Measurements from ENCODE around the gene TARS2.

Gene TARS2

DNA sequence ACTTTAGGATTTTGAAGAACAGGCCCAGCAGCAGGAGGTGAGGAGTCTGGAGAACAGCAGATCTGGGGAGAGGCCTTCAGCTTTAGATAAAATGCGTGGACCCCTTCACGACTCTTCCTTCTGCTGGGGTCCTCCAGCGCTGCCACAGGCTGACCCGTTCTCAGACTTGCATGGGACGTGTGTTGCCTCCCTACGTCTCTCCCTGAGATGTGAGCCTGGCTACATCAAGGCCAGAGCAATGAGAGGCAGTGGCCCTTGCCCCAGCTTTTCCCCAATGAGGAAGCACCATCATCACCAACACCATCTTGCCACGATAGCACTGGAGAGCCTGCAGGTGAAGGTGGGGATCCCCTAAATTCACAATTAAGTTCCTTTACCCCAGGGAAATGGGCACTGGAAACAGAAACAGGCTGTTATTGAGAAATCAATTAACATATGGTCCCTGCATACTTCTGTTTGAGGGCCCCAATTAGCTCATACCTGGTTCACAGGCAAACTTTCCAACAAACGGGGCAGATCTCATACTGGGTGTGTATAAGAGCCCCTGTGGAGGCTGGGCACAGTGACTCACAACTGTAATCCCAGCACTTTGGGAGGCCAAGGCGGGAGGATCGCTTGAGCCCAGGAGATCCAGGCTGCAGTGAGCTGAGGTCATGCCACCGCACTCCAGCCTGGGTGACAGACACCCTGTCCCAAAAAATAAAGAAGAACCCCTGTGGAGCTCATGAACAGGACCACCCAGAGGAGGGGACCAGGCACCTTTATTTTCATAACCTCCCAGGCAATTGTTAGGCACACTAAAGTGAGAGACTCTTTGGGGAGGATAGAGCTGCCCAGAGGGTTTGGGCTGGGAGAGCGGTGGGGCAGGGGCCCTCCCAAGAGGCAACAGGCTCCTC is 49.9 kb downstream of the TARS2 start:
- no peak for DNase-seq (ENCODE audit: low read depth in 2 of 2, low spot score in 1 of 2)

DNA sequence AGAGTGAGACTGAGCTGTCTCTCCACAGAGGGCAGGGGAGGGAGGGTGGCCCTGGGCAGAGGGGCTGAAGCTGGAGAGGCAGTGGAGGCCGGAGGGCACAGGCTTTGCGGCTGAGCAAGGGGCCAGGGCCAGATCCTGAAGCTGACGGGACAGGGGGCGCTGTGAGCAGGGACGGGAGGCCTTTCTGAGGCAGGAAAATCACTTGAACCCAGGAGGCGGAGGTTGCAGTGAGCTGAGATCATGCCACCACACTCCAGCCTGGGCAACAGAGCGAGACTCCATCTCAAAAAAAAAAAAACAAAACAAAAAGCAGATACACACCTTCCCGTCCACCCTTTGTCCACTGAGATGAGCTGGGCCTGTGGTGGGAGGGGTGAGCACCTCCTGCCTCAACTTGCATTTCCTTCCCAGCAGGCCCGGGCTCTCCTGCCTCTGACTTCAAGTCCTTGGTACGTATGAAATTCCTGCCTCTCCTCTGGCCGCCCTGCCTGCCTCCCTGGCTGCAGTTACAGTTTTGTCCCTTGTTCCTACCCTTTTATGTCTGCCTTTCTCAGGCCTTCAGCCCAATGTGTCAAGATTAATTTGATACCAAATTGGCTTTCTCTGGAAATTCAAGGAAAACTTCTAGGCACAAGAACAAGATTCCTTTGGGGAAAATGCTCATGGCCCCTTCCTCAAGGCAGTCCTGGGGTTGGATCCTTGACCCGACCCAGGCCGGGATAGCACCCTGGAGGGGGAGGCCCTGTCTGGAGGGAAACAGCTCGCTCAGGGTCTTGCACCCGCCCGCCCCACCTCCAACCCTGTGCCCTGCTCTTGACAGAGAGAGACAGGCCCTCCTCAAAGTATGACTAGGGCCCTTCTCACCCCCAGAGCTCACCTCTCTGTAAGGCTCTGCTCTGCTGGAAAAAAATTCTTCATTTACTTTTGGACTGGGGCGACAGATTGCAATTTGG is 50.8 kb downstream of the TARS2 start:
- no peak for DNase-seq (ENCODE audit: low read depth in 2 of 2, low spot score in 1 of 2)

DNA sequence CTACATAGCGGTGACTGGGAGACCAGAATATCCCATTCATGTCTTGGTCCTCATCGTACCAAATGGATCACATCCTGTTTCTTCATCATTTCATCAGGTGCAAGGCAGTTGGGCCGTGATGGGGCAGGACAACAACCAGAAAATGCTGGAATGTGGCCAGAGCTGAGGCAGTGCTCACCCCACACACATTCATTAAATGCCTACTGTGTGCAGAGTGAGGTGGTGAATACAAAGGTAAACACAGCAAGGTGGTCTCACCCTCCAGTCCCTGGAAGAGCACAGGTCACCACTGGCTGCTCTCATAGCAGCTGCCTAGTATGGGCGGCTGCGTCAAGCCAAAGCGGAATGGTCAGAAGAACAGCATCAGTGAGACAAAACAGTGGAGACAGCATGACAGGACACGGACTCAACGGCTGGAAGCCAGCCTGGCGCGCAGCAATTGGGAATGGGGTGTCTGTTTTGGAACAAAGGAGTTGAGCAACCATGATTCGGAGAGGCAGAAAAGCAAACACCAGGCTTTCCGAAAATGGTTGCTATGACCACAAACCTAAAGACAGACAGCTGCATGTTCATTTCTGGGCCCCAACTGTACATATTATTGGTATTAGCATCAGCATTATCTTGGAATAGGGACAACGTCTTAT is 56.4 kb downstream of the TARS2 start:
- DNase-seq (ENCODE audit: low read depth in 2 of 2, low spot score in 1 of 2) = no peak

DNA sequence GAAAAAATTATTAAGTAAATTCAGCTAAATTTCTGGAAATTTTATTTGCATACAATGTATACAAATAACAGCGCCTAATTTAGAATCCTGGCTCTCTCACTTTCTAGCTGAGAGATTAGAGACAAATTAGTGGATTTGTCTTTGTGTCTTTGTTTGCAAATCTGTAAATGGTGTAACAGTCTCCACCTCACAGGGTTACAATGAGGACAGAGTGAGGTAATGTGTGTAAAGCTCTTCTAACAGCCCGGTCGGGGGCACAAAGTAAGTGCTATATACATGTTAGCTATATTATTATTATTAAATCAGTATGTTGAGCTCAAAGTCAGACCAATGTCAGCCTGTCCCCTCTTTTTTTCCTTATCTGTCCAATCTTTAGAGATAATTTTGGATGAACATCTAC is 57.0 kb downstream of the TARS2 start:
- no peak for DNase-seq (ENCODE audit: low read depth in 2 of 2, low spot score in 1 of 2)

DNA sequence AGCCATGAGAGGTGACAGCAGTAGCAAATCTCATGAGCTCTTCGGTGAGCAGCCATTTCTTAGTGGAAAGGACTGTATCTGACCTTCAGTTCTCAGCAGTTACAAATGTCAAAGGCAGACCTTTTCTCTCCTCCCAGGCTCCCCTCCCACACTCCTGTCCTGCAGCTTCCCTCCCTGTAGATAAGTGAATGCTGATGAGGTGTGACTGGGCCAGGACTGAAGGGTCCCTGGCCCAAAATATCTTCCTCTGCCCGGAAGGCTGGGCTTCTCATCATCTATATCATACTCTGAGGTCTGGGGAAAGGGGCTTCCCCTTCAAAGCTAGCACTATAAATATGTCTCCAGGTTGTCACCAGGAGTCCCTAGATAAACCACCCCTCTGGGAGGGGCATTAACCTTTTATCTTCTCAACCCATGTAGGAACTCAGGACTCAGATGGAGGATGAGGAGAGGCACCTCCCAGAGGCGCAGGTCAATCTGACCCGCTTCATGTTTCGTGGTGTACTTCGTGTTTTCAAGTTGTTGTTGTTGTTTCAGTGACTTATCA is 58.3 kb downstream of the TARS2 start:
- no peak for DNase-seq (ENCODE audit: low read depth in 2 of 2, low spot score in 1 of 2)

DNA sequence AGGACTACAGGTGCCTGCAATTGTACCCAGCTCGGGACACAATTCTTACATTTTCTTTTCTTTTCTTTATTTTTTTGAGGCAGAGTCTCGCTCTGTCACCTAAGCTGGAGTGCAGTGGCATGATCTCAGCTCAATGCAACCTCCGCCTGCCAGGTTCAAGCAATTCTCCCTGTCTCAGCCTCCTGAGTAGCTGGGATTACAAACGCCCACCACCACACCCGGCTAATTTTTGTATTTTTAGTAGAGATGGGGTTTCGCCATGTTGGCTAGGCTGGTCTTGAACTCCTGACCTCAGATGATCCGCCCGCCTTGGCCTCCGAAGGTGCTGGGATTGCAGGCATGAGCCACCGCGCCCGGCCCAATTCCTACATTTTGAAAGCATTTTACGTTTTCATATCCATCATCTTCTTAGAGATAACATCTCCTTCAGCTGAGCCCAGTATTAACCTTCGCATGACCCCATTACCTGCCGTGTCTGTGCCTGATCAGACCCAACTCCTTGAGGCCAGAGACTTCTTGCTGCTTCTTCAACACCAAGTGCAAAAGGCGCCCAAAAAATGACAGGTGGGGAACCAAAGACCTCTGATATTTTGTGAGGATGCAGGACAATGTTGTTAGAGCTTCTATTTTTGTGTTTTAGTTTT is 59.2 kb downstream of the TARS2 start:
- no peak for DNase-seq (ENCODE audit: low read depth in 2 of 2, low spot score in 1 of 2)

DNA sequence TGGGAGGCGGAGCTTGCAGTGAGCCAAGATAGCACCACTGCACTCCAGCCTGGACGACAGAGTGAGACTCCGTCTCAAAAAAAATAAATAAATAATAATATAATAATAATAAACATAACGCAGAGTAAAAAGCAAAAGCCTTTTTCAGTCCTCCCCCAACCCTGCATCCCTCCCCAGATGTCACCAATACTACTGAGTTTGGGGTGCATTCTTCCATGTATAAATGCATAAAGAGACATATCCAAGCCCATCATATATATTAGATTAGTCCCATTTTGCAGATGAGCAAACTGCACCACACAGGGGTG is 61.1 kb downstream of the TARS2 start:
- DNase-seq (ENCODE audit: low read depth in 2 of 2, low spot score in 1 of 2) = no peak

DNA sequence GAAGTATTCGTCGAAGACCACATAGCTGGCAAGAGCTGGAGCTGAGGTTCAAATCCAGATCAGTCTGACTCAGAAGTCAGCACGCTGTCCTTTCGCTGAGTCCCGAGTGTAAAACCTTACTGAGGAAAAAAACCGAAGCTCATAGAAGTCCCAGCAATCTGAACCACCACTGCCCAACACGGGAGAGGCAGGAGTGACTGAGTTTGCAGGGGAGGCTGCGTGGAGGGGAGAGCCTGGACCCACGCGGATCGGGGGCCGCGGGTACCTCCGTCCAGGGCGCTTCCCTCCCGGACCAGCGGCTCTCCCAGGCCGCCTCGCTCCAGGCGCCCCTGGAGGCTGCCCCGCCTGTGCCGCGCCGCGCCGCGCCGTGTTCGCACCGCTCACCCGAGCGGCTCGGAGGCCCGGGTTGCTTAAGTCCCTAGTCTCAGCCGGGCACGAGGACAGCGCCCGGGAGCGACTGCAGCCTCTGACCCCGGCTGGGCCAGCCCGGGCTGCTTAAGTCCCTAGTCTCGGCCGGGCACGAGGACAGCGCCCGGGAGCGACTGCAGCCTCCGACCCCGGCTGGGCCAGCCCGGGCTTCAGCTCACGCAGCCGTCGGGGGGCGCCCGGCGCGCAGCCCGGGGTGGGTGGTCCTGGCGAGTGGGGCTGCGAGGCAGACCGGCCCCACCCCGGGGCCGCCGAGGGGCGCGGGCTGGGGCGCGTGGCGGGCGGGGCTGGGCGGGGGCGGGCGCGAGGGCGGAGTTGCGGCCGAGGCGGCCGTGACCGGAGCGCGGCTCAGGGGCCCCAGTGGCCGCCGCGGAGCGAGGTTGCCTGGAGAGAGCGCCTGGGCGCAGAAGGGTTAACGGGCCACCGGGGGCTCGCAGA is 61.6 kb downstream of the TARS2 start, which contains the start of gene ADAMTSL4:
ADAMTSL4 (plus strand) TSS at position 777 of the 864 bp plus-strand sequence. CDS start 2,881 bp downstream, outside the sequence.
- DNase-seq (ENCODE audit: low read depth in 2 of 2, low spot score in 1 of 2) = no peak

DNA sequence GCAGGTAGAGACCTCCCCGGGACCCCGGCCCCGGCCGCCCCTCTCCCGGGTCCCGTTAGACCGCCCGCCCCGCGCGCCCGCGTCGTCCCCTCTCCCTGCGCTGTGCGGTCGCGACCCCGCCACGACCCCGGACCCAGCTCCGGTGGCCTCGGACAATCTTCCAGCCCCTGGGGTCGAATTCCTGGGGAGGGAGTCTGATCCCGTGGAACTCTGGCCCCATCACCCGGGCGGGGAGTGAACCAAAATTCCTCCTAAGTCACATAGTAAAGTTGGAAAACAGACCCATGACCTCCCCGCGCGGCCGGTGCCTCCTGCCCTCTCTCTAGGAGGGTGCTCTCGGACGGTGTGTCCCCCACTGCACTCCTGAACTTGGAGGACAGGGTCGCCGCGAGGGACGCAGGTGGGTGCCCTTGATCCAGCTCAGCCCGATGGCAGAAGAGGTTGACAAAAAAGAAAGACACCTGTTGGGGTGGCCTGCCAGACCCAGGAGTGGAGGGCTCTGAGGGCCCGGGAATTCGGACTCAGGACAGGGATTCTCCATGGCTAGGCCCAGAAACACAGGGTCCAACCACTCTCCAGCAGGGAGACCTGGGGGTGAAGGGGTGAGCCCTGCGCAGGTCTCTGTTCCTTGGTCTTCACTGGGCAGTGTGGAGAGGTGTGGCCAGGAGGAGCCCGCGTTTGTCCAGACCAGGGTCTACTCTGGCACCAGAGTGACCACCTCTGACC is 62.4 kb downstream of the TARS2 start:
- DNase-seq (ENCODE audit: low read depth in 2 of 2, low spot score in 1 of 2) = no peak

DNA sequence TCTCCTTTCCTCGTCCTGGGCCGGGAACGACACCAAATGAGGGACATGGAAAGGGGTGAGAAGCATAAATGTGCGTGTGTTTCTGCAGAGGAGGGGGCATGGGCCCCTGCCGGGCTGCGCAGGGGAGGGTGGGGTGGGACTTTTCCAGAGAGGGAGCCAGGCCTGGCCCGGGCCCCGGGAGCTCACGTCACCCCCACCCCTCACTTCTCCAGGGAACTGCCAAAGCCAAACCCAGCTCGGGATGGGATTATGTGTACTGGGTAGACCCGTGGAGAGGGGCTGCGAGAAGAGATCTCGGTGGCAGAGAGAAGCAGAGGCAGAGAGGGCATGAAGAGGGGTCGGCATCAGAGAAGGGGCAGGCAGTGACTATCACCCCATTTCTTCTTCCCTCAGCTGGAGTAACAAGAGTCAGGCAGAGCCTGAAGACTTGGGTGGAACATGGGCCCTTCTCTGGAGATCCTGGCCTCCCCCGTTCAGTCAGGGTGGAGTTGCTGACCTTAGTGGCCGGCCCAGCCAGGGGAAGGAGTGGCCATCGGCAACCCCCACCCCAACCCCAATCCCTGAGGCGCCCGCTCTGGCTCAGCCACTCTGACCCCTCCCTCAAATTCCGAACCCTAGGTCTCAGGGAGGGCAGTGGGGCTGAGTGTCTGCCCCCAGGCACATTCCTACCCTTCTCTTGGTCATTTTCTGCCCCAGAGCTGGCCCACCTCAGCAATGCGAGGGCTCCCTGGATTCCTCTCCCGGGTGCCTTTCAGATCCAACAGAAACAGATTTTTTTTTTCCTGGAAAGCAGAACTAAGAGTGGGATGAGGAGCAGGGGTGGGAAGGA is 63.2 kb downstream of the TARS2 start:
- DNase-seq (ENCODE audit: low read depth in 2 of 2, low spot score in 1 of 2) = no peak

DNA sequence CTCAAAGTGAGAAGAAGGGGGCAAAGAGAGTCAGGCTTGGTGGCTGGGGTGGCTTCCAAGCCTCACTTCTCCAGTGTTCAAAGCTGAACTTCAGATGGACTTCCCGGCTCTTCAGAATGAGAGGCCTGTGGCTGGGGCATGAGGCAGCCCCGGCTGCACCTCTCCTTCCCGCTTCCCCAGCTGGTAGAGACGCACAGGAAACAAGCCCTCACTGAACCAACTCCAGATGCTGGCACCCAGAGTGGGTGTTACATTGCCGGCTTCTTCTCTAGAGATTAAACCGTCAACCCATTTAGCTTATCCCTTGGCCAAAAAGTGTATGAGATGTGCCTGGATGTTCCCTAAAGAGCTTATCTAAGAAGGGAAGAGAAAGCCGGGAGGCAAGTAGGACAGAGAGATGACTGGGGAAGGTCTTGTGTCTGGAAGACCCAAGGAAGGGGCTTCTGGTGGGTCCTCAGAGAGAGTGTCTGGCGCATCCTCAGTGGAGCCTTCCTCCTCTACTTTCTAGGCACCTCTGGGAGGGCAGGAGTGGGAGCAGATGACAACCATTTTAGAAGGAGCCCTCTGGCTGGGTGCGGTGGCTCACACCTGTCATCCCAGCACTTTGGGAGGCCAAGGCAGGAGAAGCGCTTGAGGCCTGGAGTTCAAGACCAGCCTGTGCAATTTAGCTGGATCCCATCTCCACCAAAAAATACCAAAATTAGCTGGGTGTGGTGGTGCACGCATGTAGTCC is 64.0 kb downstream of the TARS2 start:
- DNase-seq (ENCODE audit: low read depth in 2 of 2, low spot score in 1 of 2) = no peak

DNA sequence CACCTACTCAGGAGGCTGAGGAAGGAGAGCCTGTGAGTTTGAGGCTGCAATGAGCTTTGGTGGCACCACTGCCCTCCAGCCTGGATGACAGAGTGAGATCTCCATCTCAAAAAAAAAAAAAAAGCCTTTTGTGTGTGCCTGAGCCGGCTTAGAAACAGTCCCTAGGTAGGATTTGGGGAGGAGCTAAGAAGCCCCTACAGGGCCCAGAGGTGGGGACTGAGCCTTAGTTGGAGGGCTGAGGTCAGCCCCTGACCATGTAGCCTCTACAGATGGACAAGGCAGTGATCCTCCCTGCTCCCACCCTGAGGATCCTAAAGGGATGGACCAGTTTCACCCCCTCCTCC is 64.5 kb downstream of the TARS2 start:
- DNase-seq (ENCODE audit: low read depth in 2 of 2, low spot score in 1 of 2) = no peak

DNA sequence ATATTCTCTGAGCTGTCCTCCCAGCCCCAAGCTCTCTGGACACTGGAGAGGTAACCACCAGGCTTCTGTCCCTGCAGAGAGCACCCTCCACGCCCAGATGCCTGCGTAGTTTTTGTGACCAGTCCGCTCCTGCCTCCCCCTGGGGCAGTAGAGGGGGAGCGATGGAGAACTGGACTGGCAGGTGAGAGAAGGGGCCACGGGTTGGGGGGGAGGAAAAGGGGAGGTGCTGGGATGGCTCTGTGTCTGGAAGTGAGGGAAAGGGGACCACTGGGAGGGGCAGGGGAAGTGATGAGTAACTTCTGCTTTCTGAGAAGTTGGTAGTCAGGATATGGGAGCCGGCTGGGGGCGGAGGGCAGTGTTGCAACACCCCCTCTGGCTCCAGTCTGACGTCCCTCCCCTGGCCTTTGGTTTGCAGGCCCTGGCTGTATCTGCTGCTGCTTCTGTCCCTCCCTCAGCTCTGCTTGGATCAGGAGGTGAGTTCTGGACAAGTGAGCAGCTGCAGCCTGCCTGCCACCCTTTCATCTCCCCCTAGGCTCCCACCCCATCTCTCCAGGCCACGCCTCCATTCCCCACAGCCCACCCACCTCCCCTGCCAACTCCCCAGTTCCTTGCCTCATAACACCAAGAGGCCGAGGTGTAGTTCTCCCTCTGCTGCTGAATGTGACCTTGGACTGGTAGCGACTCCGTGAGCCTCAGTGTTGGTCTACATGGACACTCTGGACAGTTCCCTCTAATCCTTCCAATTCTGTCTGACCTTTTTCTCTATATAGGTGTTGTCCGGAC is 65.1 kb downstream of the TARS2 start:
- no peak for DNase-seq (ENCODE audit: low read depth in 2 of 2, low spot score in 1 of 2)

DNA sequence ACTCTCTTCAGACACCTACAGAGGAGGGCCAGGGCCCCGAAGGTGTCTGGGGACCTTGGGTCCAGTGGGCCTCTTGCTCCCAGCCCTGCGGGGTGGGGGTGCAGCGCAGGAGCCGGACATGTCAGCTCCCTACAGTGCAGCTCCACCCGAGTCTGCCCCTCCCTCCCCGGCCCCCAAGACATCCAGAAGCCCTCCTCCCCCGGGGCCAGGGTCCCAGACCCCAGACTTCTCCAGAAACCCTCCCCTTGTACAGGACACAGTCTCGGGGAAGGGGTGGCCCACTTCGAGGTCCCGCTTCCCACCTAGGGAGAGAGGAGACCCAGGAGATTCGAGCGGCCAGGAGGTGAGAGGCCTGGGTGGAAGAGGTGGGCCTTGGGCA is 65.7 kb downstream of the TARS2 start:
- no peak for DNase-seq (ENCODE audit: low read depth in 2 of 2, low spot score in 1 of 2)

DNA sequence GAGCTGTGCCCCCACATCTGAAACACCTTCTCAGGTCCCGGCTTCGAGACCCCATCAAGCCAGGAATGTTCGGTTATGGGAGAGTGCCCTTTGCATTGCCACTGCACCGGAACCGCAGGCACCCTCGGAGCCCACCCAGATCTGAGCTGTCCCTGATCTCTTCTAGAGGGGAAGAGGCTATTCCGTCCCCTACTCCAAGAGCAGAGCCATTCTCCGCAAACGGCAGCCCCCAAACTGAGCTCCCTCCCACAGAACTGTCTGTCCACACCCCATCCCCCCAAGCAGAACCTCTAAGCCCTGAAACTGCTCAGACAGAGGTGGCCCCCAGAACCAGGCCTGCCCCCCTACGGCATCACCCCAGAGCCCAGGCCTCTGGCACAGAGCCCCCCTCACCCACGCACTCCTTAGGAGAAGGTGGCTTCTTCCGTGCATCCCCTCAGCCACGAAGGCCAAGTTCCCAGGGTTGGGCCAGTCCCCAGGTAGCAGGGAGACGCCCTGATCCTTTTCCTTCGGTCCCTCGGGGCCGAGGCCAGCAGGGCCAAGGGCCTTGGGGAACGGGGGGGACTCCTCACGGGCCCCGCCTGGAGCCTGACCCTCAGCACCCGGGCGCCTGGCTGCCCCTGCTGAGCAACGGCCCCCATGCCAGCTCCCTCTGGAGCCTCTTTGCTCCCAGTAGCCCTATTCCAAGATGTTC is 66.3 kb downstream of the TARS2 start:
- no peak for DNase-seq (ENCODE audit: low read depth in 2 of 2, low spot score in 1 of 2)

DNA sequence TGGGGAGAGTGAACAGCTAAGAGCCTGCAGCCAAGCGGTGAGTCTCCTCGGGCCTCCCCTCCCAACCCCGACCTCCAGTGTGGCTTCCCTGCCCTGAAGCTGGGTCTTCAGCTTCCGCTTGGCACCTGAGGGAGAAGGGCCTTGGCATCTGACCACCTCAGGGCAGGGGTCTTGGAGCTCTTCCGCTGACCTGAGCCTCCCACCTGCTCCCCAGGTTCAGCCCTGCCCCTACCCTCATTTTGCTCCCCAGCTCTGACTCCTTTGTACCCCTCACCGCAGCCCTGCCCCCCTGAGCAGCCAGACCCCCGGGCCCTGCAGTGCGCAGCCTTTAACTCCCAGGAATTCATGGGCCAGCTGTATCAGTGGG is 66.8 kb downstream of the TARS2 start:
- DNase-seq (ENCODE audit: low read depth in 2 of 2, low spot score in 1 of 2) = no peak
